Measurements from ENCODE around the gene MYL11.

MYL11 gene

DNA sequence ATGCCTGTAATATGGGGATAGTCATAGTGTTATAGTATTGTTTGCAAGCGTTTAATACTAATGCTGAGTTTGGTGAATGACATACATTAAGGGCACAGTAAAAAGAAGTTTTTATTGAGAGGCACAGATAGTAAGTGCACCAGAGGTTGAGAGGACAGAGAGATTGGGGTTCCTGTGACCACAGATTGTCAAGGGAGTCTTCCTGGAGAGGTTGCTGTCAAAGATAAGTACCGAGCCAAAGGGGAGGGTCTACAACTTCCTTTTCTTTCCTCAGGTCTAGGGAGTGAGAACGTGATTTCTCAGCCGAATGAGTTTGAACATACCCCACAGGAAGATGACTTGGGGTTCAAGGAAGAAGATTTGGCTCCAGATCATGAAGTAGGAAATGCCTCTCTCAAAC lies 22.5 kb downstream of the MYL11 start:
- DNase-seq: no peak

DNA sequence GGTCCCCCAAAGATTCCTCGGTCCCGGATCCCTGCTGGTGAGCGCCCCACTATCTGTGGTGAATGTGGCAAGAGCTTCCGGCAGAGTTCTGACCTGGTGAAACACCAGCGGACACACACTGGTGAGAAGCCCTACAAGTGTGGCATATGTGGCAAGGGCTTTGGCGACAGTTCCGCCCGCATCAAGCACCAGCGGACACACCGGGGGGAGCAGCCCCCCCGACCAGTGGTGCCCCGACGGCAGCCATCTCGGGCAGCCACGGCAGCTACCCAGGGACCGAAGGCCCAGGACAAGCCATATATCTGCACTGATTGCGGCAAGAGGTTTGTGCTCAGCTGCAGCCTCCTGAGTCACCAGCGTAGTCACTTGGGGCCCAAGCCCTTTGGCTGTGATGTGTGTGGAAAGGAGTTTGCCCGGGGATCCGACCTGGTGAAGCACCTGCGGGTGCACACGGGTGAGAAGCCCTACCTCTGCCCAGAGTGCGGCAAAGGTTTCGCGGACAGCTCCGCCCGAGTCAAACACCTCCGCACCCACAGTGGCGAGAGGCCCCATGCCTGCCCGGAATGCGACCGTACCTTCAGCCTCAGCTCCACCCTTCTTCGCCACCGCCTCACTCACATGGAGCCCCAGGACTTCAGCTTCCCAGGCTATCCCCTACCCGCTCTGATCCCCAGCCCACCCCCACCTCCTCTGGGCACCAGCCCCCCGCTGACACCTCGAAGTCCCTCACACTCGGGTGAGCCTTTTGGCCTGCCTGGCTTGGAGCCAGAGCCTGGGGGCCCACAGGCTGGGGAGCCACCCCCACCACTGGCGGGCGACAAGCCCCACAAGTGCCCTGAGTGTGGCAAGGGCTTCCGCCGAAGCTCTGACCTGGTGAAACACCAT lies 23.4 kb downstream of the MYL11 start:
- DNase-seq: no peak

DNA sequence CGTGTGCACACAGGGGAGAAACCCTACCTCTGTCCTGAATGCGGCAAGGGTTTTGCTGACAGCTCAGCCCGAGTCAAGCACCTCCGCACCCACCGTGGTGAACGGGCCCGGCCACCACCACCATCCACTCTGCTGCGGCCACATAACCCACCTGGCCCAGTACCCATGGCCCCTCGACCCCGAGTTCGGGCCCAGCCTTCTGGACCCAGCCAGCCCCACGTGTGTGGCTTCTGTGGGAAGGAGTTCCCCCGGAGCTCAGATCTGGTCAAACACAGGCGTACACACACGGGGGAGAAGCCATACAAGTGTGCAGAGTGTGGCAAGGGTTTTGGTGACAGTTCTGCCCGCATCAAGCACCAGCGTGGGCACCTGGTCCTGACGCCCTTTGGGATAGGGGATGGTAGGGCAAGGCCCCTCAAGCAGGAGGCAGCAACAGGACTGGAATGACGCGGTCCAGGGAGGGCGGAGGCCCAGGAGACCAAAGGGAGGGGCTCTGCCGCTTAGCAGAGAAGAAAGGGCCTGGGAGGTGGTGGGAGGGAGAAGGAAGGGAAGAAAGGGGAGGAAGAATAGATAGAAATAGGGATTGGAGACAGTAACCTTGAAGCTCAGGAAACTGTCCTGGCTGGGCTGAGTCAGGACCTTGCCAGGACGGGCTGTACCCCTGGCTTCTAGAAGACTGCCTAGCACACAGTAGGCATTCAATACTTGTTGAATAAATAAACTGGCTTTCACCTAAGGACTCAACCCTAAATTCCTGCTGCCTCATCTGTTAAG lies 24.2 kb downstream of the MYL11 start:
- no peak for DNase-seq

DNA sequence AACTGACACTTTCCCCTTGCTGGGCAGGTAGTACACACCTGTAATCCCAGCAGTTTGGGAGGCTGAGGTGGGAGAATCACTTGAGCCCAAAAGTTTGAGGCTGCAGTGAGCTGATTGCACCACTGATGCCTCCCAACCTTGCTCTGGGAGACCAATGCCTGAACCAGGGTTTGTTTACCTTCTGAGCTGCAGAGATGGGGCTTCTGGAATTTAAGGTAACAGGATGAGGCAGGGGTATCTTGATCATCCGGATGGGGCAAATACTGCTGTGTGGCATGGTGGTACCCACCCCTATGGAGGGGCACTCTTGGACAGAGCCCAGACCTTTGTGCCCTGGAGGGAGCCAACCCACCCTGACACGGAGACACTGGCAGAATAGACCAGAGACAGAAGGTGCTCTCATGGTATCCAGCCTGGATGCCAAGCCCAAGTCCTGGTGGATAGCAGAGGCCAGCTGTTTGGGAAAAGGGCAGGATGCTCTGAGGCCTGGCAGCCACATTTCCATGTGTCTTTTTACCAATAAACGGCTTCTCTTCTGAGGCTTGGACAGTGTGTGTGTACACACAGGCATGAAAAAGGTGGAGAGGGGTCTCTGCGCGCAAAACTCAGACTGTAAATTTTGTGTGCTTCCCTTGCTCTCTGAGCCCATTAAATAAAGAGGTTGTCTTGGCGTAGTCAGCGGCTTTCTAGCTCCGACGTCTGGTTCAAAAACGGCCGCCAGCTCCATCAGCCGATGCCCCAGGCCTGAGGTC lies 25.0 kb downstream of the MYL11 start:
- no peak for DNase-seq

DNA sequence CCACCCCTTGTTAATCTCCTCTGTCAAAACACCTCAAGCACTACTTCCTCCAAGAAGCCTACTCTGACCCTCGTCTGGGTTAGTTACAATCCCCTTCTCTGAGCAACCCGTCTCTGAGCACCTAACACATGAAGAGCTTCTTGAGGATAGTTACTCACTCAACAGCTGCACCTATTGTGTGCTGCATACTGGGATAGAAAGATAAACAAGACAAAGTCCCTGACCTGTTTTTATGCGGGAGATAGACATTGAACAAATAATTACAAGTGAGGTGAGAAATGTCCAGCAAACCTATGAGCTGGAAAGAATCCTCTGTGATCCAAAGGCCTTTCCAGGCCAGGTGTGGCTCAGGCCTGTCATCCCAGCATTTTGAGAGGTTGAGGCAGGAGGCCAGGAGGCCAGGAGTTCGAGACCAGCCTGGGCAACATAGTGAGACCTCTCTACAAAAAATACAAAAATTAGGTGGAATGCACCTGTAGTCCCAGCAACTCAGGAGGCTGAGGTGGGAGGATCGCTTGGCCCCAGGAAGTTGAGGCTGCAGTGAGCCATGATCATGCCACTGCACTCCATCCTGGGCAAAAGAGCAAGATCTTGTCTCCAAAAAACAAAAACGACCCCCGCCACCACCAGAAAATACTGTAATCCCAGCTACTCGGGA lies 27.3 kb downstream of the MYL11 start:
- DNase-seq: no peak

DNA sequence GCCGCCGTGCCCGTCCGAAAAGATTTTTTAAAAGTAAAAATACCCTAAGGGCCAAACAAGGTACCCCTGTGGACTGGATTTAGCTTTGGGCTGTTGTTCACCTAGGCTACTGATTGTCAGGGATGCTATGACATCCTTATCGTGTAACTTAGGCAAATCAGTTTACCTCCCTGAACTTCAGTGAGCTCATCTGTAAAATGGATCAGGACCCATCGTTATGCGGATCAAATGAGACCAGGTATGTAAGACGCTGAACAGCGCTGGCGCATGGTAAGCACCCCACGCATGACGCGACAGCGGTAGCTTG lies 32.1 kb downstream of the MYL11 start:
- no peak for DNase-seq

DNA sequence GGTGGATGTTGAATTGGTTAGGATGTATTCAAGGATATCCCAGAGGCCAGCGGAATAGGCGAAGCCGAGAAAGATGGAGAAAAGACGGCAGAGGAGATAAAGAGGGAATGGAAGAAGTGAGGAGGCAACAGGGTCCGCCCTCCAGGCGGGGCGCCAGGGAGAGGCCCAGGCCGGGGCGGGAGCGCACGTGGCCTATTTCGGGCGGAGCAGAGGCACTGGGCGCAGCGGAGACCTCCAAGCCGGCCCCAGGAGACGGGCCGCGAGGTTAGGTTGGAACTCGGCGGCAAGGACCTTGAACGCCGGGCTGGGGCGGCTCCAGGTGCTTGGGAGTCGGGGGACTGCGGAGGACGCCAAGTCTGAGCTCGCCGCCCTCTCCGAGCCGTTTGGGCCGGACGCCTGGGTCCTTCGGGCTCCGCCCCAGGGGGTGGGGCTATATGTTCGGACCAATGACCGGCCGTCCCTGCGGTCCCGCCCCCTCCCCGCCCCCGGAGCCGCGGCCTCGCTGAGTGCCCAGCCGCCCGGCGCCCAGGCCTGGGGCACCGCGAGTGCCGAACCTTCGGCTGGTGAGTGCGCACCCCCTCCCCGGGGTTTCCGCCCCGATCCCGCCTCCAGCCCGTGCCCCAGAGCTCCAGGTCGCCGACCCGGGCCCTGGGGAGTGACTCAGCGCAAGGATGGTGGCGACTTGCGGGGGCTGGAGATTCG lies 32.7 kb downstream of the MYL11 start, which contains the start of gene ZNF771:
Gene ZNF771 (plus strand): TSS at position 505 of the 702 bp plus-strand sequence. CDS start 448 bp downstream, outside the sequence.
- DNase-seq: peak; percentile 84 to 89

DNA sequence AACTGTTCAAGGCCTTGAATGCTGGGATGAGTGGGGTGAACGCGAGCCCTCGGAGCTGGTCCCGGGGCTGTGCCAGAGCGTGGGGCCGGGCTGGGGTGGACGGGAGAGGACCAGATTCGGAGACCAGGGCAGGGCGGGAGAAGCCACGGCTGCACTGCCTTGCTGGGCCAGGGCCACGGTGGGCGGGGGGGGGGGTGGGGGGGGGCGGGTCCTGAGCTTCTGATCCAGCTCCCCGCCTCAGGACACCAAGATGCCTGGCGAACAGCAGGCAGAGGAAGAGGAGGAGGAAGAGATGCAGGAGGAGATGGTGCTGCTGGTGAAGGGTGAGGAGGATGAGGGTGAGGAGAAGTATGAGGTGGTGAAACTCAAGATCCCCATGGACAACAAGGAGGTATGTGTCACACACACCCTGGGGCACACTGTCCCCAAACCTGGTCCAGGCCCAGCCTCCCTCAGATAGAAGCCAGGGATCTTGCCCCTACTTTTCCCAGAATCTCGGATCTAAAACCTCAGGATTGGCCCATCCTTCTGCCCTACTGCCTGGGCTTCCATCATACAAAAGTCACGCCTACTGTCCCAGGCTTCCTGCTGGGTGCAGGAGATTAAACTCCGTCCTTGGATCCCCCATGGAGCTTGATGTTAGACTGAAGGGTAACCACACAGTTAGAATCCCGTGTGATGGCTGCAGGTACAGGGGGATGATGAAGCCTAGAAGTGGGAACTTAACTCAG lies 33.4 kb downstream of the MYL11 start:
- DNase-seq: no peak

DNA sequence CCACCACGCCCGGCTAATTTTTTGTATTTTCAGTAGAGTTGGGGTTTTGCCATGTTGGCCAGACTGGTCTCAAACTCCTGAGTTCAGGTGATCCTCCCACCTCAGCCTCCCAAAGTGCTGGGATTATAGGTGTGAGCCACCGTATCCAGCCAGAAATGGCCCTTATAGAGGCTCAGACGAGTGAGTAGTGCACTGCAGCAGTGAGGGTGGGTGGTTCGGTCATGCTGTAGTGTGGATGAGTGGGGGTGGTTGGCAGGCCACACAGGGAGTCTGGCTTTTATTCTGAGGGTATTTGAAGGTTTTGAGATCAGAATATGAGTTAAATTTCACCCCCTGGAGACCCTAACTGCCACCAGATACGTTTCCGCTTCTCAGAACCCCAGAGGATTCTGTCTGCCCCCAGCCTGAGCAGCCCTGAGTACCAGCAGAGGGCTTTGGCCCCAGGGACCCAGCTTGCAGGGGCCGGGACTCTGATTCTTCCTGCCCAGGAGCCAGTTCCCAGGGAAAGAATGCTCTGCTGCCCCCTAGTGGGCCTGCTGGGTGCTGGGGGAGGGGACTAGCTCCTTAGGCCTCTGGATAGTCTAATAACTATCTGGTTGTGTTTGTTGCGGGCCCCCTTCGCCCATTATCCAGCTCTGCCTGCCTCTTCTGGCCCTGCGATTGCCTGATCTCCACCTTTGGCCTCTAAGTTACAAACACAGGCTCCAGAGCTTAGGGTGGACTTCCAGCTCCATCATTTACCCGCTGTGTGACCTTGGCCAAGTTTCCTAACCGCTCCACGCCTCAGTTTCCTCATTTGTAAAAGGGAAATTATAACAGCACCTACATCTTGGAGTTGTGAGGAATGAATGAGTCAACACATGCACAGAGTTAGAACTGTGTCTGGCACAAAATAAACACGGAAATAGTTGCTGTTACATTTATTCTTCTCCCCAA lies 34.8 kb downstream of the MYL11 start:
- peak; percentile 81 to 92 for DNase-seq

DNA sequence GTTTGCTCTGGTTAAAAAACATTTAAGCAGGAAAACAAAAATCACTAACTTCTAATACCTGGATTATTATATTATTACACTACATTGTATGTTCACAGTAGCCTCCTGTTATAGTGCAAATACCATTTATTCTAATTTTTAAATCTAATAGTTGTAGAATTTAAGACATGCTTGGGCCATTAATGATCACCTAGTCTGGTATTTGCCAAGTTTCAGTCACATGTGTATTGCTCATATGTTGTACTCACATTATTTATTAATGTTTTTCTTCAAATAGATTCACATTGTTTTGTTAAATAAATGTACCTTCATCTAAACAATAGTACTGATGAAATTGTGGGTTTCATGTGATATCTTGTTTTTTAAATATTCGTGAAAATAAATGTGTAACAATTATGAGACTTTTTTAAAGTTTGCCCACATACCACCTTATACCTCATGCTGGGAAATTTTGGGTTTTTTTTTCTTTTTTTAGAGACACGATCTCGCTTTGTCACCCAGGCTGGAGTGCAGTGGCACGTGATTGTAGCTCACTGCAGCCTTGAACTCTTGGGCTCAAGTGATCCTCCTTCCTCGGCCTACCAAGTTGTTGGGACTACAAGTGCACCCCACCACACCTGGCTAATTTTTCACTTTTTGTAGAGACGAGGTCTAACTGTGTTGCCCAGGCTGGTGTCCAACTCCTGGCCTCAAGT lies 38.7 kb downstream of the MYL11 start:
- no peak for DNase-seq

DNA sequence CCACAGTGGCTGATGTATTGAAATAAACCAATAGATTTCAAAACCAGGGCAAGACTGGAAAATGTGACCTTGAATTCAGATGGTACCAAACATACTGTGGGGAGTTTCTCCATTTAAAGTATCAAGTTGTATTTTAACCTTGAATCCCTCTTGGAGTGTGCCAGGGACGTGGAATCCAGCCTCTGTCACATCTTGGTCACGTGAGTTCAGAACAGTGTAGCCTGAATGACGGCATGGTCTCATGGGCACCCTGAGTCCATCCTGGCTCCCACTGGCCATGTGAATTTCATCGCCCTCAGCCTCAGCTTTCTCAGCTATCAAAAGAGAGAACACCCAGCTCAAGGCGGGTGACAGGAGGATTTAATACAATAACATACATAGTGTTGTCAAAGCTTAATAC lies 39.6 kb downstream of the MYL11 start:
- no peak for DNase-seq

DNA sequence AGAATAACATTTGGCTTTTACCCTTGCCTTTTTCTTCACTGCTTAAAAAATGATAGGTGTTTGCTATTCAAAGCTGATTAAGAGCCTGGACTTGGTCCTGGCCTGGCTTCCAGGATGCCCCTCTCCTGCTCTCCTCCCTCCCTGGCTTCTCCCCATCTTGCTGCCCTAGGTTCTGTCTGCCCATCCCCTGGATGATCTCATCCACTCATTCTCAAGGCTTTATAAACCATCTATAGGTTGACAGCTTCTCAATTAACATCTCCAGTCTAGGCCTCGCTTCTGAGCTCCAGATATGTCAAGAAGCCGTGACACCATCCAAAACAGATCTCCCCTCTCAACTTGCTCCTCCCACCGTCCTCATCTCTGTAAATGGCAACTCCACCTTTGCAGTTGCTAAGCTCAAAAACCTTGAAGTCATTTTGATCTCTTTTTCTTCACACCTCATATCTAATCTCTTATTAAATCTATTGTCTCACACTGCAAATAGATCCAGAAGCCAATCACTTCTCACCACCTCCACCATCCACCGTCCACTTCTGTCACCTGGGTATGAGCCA lies 41.5 kb downstream of the MYL11 start:
- no peak for DNase-seq

DNA sequence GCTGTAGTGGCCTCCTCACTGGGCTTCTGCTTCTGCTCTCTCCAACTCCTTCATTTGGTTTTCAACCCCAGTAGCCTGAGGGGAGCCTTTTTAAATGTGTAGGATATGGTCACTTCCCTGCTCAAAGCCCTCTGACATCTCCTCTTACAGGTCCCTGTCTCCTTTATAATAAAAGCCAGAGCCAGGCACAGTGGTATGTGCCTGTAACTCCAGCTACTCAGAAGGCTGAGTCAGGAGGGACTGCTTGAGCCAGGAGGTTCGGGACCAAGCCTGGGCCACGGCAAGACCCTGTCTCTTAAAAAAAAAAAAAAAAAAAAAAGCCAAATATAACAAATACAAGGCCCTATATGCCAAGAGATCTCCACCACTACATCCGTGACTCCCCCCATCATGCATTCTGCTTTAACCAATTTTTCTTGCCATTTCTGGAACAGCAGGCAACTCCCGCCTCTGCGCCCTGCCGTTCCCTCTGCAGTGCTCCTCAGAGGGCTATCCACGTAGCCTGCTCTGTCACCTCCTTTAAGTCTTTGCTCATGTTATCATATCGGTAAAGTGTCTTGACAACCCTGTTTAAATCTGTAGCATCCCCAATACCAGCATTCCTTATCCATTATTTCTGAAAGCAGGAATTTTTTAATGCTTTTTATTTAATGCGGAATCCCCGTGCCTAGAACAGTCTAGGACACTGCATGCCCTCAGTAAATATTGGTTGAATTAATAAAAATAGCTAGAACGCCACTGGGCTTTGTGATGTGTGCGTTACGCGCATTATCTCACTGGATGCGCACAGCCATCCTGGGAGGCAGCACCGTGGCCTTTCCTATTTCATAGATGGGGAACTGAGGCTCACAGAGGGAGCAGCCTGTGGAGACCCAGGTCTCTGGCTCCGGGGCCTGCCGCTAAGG lies 42.3 kb downstream of the MYL11 start:
- DNase-seq: no peak

DNA sequence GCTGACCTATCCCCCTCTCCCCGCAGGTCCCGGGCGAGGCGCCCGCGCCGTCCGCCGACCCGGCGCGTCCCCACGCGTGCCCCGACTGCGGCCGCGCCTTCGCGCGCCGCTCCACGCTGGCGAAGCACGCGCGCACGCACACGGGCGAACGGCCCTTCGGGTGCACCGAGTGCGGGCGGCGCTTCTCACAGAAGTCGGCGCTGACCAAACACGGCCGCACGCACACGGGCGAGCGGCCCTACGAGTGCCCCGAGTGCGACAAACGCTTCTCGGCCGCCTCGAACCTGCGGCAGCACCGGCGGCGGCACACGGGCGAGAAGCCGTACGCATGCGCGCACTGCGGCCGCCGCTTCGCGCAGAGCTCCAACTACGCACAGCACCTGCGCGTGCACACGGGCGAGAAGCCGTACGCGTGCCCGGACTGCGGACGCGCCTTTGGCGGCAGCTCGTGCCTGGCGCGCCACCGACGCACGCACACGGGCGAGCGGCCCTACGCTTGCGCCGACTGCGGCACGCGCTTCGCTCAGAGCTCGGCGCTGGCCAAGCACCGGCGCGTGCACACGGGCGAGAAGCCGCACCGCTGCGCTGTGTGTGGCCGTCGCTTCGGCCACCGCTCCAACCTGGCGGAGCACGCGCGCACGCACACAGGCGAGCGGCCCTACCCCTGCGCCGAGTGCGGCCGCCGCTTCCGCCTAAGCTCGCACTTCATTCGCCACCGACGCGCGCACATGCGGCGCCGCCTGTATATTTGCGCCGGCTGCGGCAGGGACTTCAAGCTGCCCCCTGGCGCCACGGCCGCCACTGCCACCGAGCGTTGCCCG lies 43.1 kb downstream of the MYL11 start:
- DNase-seq: peak; percentile 94 to 98

DNA sequence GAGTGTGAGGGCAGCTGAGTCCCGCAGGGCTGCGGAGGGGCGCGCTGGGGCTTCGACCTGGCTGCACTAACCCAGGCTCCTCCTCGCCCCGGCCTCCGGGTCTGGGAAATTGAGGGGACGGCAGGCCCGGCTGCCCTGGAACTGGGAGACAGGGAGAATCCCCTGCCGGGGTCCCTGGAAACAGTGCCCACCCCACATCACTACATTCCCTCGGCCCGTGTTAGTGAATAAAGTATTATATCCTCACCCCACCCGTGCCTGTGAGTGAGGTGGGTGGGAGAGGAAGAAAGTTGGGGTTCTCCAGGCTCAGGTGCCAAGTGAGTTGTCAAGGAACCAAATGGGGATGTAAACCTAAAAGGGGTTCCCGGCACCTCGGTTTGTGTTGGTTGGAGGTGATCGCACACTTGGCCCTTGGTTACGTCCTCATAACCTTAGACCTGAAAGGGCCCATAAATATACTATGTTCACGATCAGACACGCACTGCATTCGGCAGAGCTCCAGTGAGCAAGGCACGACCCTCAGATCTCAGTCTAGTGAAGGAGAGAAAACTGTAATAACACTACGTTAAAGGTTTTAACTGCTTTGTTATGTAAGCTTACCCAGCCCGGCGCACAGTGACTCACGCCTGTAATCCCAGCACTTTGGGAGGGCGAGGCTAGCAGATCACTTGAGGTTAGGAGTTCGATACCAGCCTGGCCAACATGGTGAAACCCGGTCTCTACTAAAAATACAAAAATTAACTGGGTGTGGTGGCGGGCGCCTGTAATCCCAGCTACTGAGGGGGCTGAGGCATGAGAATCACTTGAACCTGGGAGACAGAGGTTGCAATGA lies 44.0 kb downstream of the MYL11 start:
- DNase-seq: no peak

DNA sequence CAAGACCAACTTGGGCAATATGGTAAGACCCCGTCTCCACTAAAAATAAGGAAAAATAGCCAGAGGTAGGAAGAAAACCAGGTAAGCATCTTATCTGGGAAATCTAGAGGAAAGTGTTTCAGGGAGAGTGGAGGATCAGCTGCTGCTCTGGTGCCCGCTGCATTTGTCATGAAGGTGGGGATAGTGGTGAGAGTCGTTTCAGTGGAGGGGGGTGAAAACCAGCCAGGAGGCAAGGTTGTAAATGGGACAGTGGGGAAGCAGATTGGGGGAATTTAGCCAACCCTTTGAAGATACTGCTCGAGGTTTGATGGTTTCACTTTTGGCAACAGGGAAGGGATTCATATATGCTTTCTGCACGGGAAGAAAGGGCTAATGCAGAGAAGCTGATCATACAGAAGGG lies 46.4 kb downstream of the MYL11 start:
- no peak for DNase-seq

Measured in NCI-H1930 (cell line).